ENCODE measurements around the gene PFKFB1.

Gene PFKFB1

DNA sequence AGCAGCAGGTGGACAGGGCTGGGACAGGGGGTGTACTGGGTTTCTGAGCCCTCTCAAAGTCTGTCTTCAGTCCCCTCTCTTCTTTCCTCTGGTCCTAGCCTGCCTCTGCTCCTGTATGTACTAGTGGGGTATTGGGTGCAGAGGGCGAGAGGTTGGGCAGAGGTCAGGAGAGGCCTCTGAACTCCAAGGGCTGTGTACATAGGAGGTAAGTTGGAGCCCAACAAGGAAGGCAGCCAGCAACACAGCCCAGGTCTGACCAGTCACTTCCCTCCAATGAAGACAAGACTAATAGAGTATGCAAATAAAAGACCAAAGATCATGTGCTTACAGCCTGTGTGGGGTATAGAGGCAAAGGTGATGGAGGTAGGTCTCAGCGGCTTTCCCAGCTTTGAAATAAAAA, at the start of gene PFKFB1:
TSS of gene PFKFB1 (minus strand) at position 90 of the 400 bp plus-strand sequence. CDS start 181 bp downstream, outside the sequence.
- Histone ChIP-seq H3K27me3 (ENCODE audit: control insufficient read depth in 1 of 2, insufficient read depth in 2 of 2, low read length in 2 of 2) (peaks cover 0 to 12% of the 10 kb centered on the region in 2 donors), H3K4me3 (ENCODE audit: low read length in 2 of 2) (no peak within 1 kb of the TSS), H3K36me3 (ENCODE audit: control insufficient read depth in 2 of 2, insufficient read depth in 2 of 2, low read length in 2 of 2) (no peaks in the 10 kb centered on the region), H3K4me1 (ENCODE audit: control insufficient read depth, insufficient read depth, low read length) (no peaks in the 10 kb centered on the region), H3K9ac (ENCODE audit: low read length in 2 of 2) (no peak within 1 kb of the TSS), H3K27ac (ENCODE audit: low read length) (no peak within 1 kb of the TSS), H3K9me3 (ENCODE audit: control insufficient read depth in 2 of 2, low read length in 2 of 2) (no peaks in the 10 kb centered on the region)

DNA sequence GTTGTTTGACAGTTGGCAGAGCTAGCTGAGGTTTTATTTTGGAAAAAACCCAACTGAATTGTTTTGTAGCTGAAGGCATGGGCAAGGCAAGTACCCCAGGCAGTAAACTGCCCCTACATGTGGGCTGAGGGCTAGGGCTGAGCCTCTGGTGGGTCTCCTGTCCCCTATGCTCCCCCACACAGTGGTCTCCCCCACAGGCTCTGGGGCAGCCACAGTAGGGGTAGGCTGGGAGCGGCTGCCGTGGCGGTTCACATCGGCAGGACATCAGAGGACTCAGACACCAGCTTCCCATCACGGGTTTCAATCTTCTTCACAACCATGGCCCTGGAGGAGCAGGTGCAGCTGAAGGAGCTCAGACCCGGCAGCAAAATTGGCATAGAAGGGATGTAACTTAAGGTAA, 47.5 kb upstream of the PFKFB1 start:
- Histone ChIP-seq H3K9ac (ENCODE audit: low read length in 2 of 2) (no peak overlapping the region), H3K9me3 (ENCODE audit: control insufficient read depth in 2 of 2, low read length in 2 of 2) (no peaks in the 10 kb centered on the region), H3K4me1 (ENCODE audit: control insufficient read depth, insufficient read depth, low read length) (no peaks in the 10 kb centered on the region), H3K27me3 (ENCODE audit: control insufficient read depth in 1 of 2, insufficient read depth in 2 of 2, low read length in 2 of 2) (no peaks in the 10 kb centered on the region), H3K4me3 (ENCODE audit: low read length in 2 of 2) (no peak overlapping the region), H3K36me3 (ENCODE audit: control insufficient read depth in 2 of 2, insufficient read depth in 2 of 2, low read length in 2 of 2) (no peaks in the 10 kb centered on the region), H3K27ac (ENCODE audit: low read length) (no peak overlapping the region)

DNA sequence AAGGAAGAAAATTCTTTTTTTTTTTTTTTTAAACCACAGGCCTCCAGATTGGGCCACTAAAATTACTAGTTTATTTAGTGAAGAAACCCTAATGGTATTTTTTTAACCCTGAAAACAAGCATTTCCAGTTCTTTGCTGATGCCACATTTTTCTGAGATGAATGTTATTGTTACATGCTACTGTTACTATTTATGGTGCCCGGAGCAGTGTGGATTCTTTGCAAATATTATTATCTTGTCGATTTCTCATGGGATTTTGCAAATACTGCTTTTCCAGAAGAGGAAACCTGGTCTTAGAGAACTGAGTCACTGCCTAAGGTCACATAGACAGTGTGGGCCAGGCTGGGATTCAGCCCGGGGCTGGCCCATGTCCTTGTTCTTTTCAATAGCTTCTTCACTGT, 45.5 kb upstream of the PFKFB1 start:
- Histone ChIP-seq H3K27me3 (ENCODE audit: control insufficient read depth in 1 of 2, insufficient read depth in 2 of 2, low read length in 2 of 2) (no peaks in the 10 kb centered on the region), H3K27ac (ENCODE audit: low read length) (no peak overlapping the region), H3K9me3 (ENCODE audit: control insufficient read depth in 2 of 2, low read length in 2 of 2) (no peaks in the 10 kb centered on the region), H3K36me3 (ENCODE audit: control insufficient read depth in 2 of 2, insufficient read depth in 2 of 2, low read length in 2 of 2) (no peaks in the 10 kb centered on the region), H3K9ac (ENCODE audit: low read length in 2 of 2) (no peak overlapping the region), H3K4me1 (ENCODE audit: control insufficient read depth, insufficient read depth, low read length) (no peaks in the 10 kb centered on the region), H3K4me3 (ENCODE audit: low read length in 2 of 2) (no peak overlapping the region)

DNA sequence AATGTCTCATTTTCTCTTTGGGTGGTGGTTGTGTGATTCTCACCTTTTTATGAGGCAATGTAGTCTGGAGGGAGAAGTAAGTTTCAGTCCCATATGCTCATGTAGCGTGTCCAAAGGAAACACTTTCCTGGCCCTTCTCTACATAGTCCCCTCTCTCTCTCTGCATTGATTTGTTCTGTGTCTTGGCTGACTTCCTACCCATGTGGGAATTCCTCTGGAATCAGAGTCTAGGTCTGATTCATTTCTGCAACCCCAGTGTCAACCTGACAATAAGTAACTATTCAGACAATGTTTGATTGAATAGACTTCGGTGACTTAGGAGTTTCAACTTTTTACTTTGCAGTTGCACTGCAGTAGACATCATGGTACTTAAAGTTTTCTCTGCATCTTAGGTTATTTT, 39.4 kb upstream of the PFKFB1 start:
- Histone ChIP-seq H3K4me3 (ENCODE audit: low read length in 2 of 2) (no peak overlapping the region), H3K9ac (ENCODE audit: low read length in 2 of 2) (no peak overlapping the region), H3K27me3 (ENCODE audit: control insufficient read depth in 1 of 2, insufficient read depth in 2 of 2, low read length in 2 of 2) (peaks cover 0 to 5% of the 10 kb centered on the region in 2 donors), H3K27ac (ENCODE audit: low read length) (no peak overlapping the region), H3K4me1 (ENCODE audit: control insufficient read depth, insufficient read depth, low read length) (no peaks in the 10 kb centered on the region), H3K9me3 (ENCODE audit: control insufficient read depth in 2 of 2, low read length in 2 of 2) (no peaks in the 10 kb centered on the region), H3K36me3 (ENCODE audit: control insufficient read depth in 2 of 2, insufficient read depth in 2 of 2, low read length in 2 of 2) (no peaks in the 10 kb centered on the region)

DNA sequence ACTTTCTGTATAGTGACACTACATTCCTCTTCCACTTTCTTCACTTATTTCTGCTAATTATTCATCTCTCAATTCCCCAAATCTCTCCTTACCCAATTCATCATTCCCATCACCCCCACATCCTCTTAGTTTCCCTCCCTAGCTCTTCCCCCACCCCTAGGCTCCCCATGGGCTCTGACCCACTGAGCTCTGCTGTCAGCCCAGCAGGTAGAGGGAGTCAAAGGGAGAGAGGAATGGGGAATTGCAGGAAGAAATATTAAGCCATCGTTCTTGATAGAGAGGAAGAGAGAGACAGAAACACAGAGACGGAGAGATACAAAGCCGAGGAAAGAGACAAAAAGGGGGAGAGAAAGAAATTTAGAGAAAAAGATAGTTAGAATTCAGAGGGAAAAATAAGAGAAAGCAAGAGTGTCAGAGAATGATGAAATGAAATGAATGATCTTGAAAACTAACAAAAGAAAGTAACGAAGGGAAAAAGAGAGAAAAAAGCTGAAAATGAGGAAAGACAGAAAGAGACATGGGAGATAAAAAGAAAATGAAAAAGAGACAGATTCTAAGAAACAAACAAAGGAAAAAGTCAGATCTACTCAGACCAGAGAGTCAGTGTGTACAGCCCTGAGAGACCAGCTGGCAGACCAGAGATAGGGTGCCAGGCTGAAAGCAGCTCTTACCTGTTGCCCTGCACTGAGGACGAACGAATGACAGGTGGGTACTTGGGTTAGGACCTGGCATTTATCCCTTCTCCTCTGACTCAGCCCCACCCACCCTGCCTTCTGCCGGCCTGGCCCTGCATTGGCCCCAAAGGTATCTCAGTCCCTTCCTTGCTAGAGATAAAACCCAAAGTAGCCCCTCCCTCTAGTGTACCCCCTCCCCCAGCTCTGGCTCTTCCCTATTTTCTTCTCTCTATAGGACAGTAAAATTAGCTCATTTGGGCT, 36.5 kb upstream of the PFKFB1 start, which contains the start of gene ALAS2:
TSS of gene ALAS2 (minus strand) at position 707 of the 935 bp plus-strand sequence. CDS start 4,977 bp downstream, outside the sequence.
- no peaks in the 10 kb centered on the region for H3K9me3 ChIP-seq (ENCODE audit: control insufficient read depth in 2 of 2, low read length in 2 of 2)
- H3K36me3 ChIP-seq (ENCODE audit: control insufficient read depth in 2 of 2, insufficient read depth in 2 of 2, low read length in 2 of 2), result no peaks in the 10 kb centered on the region
- H3K4me1 ChIP-seq (ENCODE audit: control insufficient read depth, insufficient read depth, low read length), result no peaks in the 10 kb centered on the region
- H3K9ac ChIP-seq (ENCODE audit: low read length in 2 of 2), result no peak within 1 kb of the TSS
- no peak within 1 kb of the TSS for H3K4me3 ChIP-seq (ENCODE audit: low read length in 2 of 2)
- no peak within 1 kb of the TSS for H3K27ac ChIP-seq (ENCODE audit: low read length)
- H3K27me3 ChIP-seq (ENCODE audit: control insufficient read depth in 1 of 2, insufficient read depth in 2 of 2, low read length in 2 of 2), result peaks cover 0 to 15% of the 10 kb centered on the region in 2 donors

DNA sequence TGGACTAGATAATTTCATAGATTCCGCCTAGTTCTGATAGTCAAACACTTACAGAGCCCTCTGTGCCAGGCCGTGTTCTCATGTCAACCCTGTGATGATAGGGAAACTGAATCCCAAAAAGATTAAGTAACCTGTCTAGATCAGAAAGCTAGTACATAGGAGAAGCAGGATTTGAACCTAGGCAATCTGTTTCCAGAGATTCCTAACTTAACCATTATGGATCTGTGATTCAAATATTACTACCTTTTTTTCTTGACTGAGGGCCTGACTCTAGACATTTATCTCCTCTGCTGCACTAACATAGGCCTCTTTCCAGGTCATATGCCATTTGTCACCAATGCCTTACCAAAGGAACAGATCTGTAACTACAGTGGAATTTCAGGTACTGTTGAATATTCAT, 35.3 kb upstream of the PFKFB1 start:
- Histone ChIP-seq H3K36me3 (ENCODE audit: control insufficient read depth in 2 of 2, insufficient read depth in 2 of 2, low read length in 2 of 2) (no peaks in the 10 kb centered on the region), H3K27me3 (ENCODE audit: control insufficient read depth in 1 of 2, insufficient read depth in 2 of 2, low read length in 2 of 2) (peaks cover 0 to 15% of the 10 kb centered on the region in 2 donors), H3K4me1 (ENCODE audit: control insufficient read depth, insufficient read depth, low read length) (no peaks in the 10 kb centered on the region), H3K27ac (ENCODE audit: low read length) (no peak overlapping the region), H3K9ac (ENCODE audit: low read length in 2 of 2) (no peak overlapping the region), H3K9me3 (ENCODE audit: control insufficient read depth in 2 of 2, low read length in 2 of 2) (no peaks in the 10 kb centered on the region), H3K4me3 (ENCODE audit: low read length in 2 of 2) (no peak overlapping the region)

DNA sequence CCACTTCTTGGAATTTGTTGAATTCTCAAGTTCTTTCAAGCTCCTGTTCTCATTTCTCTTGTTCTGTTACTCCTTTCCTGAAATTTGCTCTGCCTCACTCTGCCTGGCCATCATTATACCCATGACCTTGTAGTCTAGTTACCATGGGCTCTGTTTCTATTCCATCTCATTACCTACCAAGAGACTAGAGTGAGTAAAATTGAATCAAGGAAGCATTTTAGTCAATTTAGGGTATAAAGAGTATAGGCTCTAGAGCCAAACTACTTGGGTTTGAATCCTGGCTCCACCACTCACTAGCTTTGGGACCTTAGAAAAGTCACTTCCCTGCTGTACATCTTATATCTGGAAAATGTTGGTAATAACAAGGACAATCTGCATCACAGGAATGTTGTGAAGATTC, 34.6 kb upstream of the PFKFB1 start:
- peaks cover 0 to 16% of the 10 kb centered on the region in 2 donors for H3K27me3 ChIP-seq (ENCODE audit: control insufficient read depth in 1 of 2, insufficient read depth in 2 of 2, low read length in 2 of 2)
- H3K27ac ChIP-seq (ENCODE audit: low read length), result no peak overlapping the region
- H3K9ac ChIP-seq (ENCODE audit: low read length in 2 of 2), result no peak overlapping the region
- H3K36me3 ChIP-seq (ENCODE audit: control insufficient read depth in 2 of 2, insufficient read depth in 2 of 2, low read length in 2 of 2), result no peaks in the 10 kb centered on the region
- no peaks in the 10 kb centered on the region for H3K4me1 ChIP-seq (ENCODE audit: control insufficient read depth, insufficient read depth, low read length)
- H3K4me3 ChIP-seq (ENCODE audit: low read length in 2 of 2), result no peak overlapping the region
- H3K9me3 ChIP-seq (ENCODE audit: control insufficient read depth in 2 of 2, low read length in 2 of 2), result no peaks in the 10 kb centered on the region

DNA sequence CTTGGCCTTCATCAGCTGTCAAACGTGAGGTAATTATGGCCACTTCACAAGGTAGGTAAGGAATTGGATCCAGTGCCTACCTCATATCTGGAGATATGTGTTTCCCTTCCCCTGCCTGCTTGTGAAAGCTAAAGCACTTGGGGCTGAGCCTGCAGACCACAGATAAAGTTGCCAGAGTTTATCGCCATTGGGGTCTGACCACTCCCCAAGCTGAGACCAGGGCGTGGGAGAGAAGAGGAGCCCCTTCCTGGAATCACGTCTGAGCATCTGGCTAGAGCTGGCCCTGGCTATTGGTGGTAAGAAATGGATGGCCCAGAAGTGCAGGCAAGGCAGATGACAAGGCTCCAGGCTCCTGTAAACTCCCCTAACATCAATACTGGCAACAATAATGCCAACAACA, 34.1 kb upstream of the PFKFB1 start:
- H3K9me3 ChIP-seq (ENCODE audit: control insufficient read depth in 2 of 2, low read length in 2 of 2), result no peaks in the 10 kb centered on the region
- no peaks in the 10 kb centered on the region for H3K4me1 ChIP-seq (ENCODE audit: control insufficient read depth, insufficient read depth, low read length)
- no peak overlapping the region for H3K4me3 ChIP-seq (ENCODE audit: low read length in 2 of 2)
- H3K36me3 ChIP-seq (ENCODE audit: control insufficient read depth in 2 of 2, insufficient read depth in 2 of 2, low read length in 2 of 2), result no peaks in the 10 kb centered on the region
- no peak overlapping the region for H3K27ac ChIP-seq (ENCODE audit: low read length)
- peaks cover 0 to 15% of the 10 kb centered on the region in 2 donors for H3K27me3 ChIP-seq (ENCODE audit: control insufficient read depth in 1 of 2, insufficient read depth in 2 of 2, low read length in 2 of 2)
- no peak overlapping the region for H3K9ac ChIP-seq (ENCODE audit: low read length in 2 of 2)

DNA sequence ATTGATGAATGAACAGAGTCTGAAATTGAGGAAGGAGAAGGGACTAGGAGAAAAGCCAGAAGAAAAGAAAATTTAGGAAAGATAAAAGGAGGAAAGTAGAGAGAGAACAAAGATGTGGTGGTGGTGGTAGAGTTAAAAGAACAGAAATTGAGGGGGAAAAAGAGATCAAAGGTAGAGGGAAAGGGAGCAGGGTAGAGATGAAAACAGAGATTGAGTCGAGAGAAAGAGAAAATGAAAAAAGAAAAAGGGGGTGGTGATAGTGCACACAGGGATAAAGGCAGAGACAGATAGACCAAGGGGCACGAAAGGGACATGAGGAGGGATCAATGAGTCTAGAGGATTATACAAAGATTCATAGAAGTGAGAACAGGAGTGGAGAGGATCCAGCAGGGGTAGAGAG, 32.9 kb upstream of the PFKFB1 start:
- Histone ChIP-seq H3K36me3 (ENCODE audit: control insufficient read depth in 2 of 2, insufficient read depth in 2 of 2, low read length in 2 of 2) (no peaks in the 10 kb centered on the region), H3K9me3 (ENCODE audit: control insufficient read depth in 2 of 2, low read length in 2 of 2) (no peaks in the 10 kb centered on the region), H3K27me3 (ENCODE audit: control insufficient read depth in 1 of 2, insufficient read depth in 2 of 2, low read length in 2 of 2) (peaks cover 0 to 15% of the 10 kb centered on the region in 2 donors), H3K9ac (ENCODE audit: low read length in 2 of 2) (no peak overlapping the region), H3K4me3 (ENCODE audit: low read length in 2 of 2) (no peak overlapping the region), H3K27ac (ENCODE audit: low read length) (no peak overlapping the region), H3K4me1 (ENCODE audit: control insufficient read depth, insufficient read depth, low read length) (no peaks in the 10 kb centered on the region)

DNA sequence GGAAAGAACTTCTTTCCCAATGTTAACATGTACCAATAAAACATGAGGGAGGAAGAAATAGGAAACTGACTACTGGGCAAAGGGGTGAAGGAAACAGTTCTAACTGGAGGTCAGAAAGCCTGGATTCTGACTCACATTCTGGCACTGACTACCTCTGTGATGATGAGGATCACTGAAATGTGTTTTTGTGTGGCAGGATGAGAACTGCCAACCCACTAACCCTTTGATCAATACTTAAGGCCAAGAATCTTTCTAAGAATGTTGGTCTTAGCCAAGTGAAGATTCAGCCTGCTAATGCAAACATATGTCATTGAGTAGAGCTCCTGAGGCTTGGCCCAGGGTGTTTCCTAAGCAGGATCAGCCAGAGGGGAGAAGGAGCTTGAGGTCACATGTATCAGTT, 32.2 kb upstream of the PFKFB1 start:
- H3K27ac ChIP-seq (ENCODE audit: low read length), result no peak overlapping the region
- no peak overlapping the region for H3K4me3 ChIP-seq (ENCODE audit: low read length in 2 of 2)
- peaks cover 0 to 15% of the 10 kb centered on the region in 2 donors for H3K27me3 ChIP-seq (ENCODE audit: control insufficient read depth in 1 of 2, insufficient read depth in 2 of 2, low read length in 2 of 2)
- no peak overlapping the region for H3K9ac ChIP-seq (ENCODE audit: low read length in 2 of 2)
- no peaks in the 10 kb centered on the region for H3K4me1 ChIP-seq (ENCODE audit: control insufficient read depth, insufficient read depth, low read length)
- no peaks in the 10 kb centered on the region for H3K9me3 ChIP-seq (ENCODE audit: control insufficient read depth in 2 of 2, low read length in 2 of 2)
- no peaks in the 10 kb centered on the region for H3K36me3 ChIP-seq (ENCODE audit: control insufficient read depth in 2 of 2, insufficient read depth in 2 of 2, low read length in 2 of 2)

DNA sequence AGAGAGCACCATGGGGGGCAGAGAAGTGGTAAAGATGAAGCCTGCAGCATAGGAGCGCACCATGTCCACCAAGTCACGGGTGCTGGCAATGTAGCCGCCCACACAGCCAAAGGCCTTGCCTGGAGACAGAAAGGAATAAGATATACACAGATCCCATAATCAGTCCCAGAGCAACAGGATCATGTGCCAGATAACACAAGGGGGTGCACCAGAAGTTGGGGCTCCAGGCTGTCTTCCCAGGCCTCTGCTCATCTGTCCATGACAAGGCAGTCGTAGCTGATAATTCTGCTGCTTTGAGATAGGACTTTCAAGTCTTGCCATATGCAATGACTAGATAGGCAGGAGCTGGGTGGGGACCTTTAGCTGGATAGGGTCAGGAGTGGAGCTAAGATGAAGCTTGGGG, 20.9 kb upstream of the PFKFB1 start:
- Histone ChIP-seq H3K36me3 (ENCODE audit: control insufficient read depth in 2 of 2, insufficient read depth in 2 of 2, low read length in 2 of 2) (no peaks in the 10 kb centered on the region), H3K9me3 (ENCODE audit: control insufficient read depth in 2 of 2, low read length in 2 of 2) (no peaks in the 10 kb centered on the region), H3K9ac (ENCODE audit: low read length in 2 of 2) (no peak overlapping the region), H3K27me3 (ENCODE audit: control insufficient read depth in 1 of 2, insufficient read depth in 2 of 2, low read length in 2 of 2) (peaks cover 0 to 6% of the 10 kb centered on the region in 2 donors), H3K27ac (ENCODE audit: low read length) (no peak overlapping the region), H3K4me1 (ENCODE audit: control insufficient read depth, insufficient read depth, low read length) (no peaks in the 10 kb centered on the region), H3K4me3 (ENCODE audit: low read length in 2 of 2) (no peak overlapping the region)

Measured in stomach smooth muscle (tissue), 2 donors.